ENCODE data around the gene ECE1.

The ECE1 gene

DNA sequence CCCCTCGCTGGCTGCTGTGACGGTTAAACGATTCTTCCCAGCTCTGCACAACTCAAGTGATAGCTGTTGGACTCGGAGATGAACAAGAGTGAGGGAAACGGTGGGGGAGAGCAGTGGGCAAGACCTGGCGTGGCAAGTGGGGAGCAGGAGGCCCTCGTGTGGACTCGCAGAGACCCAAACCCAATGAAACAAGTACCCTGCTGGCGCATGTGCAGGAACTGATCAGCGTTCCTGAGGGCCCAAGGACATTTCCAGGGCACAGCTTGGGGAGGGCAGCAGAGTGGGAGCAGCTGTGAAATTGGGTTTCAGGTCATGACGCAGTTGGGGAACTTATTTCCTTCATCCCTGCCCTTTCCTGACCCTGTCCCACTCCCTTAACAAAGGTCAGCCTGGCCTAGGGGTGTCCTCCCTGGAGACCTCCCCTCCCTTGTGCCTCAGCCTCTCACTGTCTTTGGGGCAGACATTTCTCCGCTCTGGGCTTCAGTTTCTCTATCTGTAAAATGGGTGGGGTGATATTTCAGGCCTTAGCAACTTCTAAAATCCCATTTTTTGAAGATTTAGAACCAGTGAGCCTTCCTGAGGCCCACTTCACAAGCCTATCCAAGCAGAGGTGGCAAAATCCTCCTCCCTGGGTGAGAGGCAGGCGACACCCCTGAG lies 27.9 kb upstream of the ECE1 start:
- Mint-ChIP-seq H3K4me3 (no peak overlapping the region), H3K9me3 (no peaks in the 10 kb centered on the region), H3K27me3 (no peaks in the 10 kb centered on the region), H3K36me3 (ENCODE audit: low read depth) (peaks cover 38% of the 10 kb centered on the region), H3K27ac (no peak overlapping the region), H3K4me1 (ENCODE audit: low read depth) (peaks cover 58% of the 10 kb centered on the region)

DNA sequence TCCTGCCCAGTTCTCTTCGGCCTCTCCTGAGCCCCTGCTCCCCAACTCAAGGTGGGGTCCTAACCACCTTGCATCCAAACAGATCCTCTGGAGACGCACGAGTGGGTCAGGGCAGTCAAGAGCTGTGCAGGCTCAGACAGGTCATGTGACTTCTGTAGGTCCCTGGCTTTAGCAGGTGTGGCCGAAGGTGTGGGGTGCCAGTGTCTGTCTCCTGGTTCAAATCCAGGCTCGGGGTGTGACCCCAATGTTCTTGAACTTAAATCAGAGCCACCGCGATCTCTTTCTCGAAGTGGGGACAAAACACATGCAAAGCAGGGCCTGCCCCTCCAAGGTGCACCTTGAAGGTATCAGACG lies 27.4 kb upstream of the ECE1 start:
- H3K4me1 Mint-ChIP-seq (ENCODE audit: low read depth): peaks cover 52% of the 10 kb centered on the region
- no peak overlapping the region for H3K27ac Mint-ChIP-seq
- no peaks in the 10 kb centered on the region for H3K9me3 Mint-ChIP-seq
- H3K36me3 Mint-ChIP-seq (ENCODE audit: low read depth): peaks cover 37% of the 10 kb centered on the region
- H3K27me3 Mint-ChIP-seq: no peaks in the 10 kb centered on the region
- H3K4me3 Mint-ChIP-seq: no peak overlapping the region

DNA sequence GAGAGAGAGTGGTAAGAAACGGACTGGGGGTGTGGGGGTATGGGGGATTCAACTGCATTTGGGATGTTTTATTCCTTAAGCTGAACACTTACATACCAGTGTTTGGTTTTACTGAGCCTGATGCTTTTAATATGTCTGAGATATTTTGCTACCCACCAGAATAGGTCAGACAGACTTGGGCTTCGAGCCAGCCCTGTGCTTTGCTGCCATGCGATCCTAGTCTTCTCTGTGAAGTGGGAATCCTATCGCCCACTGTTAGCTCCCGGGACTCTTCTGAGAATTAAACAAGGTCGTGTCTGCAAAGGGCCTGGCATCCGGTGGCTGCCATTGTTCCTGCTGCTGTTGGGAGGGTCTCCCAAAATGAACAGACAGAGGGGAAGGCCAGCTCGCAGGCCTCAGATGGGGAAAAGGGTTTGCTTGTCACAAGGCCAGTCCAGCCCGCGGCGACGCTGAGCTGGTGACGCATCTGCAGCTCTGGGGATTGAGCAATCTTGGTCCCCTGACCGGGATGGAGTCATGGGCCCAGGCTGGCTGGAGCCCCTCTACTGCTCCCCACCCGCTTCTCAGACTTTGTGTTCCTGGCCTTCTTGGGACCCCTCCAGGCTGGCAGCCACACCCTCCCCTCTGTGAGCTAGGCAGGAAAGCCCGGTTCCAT lies 26.9 kb upstream of the ECE1 start:
- no peaks in the 10 kb centered on the region for H3K27me3 Mint-ChIP-seq
- H3K4me3 Mint-ChIP-seq: no peak overlapping the region
- peaks cover 37% of the 10 kb centered on the region for H3K36me3 Mint-ChIP-seq (ENCODE audit: low read depth)
- H3K4me1 Mint-ChIP-seq (ENCODE audit: low read depth): peaks cover 48% of the 10 kb centered on the region
- no peaks in the 10 kb centered on the region for H3K9me3 Mint-ChIP-seq
- no peak overlapping the region for H3K27ac Mint-ChIP-seq

DNA sequence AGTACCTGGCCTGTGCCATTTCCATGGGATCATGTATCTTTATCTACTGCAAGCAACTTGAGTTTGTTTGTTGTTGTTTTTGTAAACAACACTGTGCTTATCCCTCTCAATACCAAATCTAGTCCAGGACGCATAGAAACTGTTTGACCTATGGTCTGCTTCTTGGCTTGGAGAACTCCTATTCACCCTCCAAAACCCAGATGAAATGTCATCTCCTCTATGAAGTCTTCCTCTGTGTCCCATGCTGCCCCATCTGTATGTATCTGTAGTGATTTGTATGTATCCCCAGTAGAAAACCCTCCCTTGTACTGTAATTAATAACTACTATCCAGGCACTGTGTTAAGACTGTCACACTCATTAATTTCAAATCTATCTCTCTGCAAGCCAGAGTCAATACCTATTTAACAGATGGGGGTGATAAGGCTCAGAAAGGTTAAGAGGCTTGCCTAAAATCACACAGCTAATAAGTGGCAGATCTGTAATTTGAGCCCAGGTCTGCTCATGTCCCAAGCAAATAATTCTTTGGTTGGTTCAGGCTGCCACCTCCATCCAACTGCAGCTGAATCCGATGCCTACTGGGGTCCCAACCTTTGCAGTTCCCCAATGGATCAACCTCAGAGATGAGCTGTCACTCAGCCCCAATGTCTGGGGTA lies 24.6 kb upstream of the ECE1 start:
- H3K27me3 Mint-ChIP-seq: no peaks in the 10 kb centered on the region
- peaks cover 43% of the 10 kb centered on the region for H3K4me1 Mint-ChIP-seq (ENCODE audit: low read depth)
- H3K4me3 Mint-ChIP-seq: no peak overlapping the region
- H3K36me3 Mint-ChIP-seq (ENCODE audit: low read depth): peaks cover 37% of the 10 kb centered on the region
- H3K9me3 Mint-ChIP-seq: no peaks in the 10 kb centered on the region
- H3K27ac Mint-ChIP-seq: no peak overlapping the region

DNA sequence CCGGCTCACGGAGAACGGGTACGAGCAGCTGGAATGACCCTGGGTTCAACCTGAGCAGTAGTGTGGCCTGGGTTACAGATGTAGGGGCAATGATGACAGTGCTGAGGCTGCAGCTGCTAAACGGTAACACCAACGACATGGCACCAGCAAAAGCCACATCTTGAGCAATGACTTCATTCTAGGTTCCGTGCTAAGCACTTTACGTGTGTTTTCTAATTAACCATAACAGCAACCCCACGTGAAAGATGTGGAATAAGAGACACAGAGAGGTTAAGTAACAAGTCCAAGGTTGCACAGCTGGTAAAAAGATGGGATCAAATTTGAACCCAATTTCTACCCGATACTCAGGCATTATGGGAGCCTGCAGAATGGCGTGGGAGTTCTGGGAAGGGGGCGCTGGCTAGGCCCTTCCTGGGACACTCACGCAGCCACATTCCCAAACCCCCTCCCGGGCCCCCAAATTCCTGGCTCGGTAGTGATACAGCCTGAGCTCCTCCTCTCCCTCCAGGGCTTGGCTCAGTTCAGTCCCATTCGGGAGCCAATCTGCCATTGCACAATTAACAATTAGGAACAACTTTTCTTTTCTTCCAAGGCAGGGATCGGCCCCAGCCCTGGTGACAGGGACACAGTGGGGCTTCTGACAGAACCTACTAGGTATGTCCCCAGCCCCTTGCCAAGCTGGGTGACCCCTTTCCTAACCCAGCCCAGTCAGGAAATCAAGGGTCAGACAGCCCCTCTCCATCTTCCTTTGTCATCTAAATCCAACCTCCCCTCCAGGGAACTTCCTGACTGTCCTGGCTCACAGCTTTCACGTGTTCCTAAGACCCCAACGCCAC lies 23.8 kb upstream of the ECE1 start:
- H3K36me3 Mint-ChIP-seq (ENCODE audit: low read depth): peaks cover 35% of the 10 kb centered on the region
- no peaks in the 10 kb centered on the region for H3K9me3 Mint-ChIP-seq
- H3K4me1 Mint-ChIP-seq (ENCODE audit: low read depth): peaks cover 45% of the 10 kb centered on the region
- no peak overlapping the region for H3K4me3 Mint-ChIP-seq
- H3K27ac Mint-ChIP-seq: no peak overlapping the region
- no peaks in the 10 kb centered on the region for H3K27me3 Mint-ChIP-seq

DNA sequence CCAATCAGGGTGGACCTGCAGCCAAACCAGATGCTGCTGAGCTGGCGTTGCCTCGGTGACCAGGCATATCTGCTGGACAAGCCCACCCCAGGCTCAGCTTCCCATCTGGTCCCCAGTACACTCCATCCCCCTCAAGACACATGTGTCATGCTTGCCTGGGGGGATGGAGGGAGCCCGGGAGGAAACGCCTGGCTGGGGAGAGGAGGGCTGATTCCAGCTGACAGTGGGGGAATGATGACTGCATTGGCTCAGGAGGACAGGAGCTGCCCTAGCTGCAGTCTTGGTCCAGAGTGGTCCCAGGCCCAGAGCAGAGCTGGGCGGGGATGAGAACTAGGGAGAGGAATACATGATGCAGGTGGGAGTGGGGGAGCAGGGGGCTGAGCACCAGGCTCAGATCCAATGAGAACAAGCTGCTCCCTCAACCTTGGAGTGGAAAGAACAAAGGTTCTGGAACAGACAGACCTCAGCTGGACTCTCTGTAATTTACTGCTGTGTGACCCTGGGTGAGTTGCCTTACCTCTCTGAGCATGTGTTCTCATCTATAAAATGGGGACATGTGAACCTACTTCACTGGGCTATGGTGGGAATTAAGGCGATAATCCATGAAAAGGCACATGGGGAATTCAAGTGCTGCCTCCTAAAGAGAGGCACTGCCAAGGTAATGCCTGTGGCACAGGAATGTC lies 23.1 kb upstream of the ECE1 start:
- Mint-ChIP-seq H3K36me3 (ENCODE audit: low read depth) (peaks cover 36% of the 10 kb centered on the region), H3K27ac (no peak overlapping the region), H3K9me3 (no peaks in the 10 kb centered on the region), H3K27me3 (no peaks in the 10 kb centered on the region), H3K4me1 (ENCODE audit: low read depth) (peaks cover 52% of the 10 kb centered on the region), H3K4me3 (no peak overlapping the region)

DNA sequence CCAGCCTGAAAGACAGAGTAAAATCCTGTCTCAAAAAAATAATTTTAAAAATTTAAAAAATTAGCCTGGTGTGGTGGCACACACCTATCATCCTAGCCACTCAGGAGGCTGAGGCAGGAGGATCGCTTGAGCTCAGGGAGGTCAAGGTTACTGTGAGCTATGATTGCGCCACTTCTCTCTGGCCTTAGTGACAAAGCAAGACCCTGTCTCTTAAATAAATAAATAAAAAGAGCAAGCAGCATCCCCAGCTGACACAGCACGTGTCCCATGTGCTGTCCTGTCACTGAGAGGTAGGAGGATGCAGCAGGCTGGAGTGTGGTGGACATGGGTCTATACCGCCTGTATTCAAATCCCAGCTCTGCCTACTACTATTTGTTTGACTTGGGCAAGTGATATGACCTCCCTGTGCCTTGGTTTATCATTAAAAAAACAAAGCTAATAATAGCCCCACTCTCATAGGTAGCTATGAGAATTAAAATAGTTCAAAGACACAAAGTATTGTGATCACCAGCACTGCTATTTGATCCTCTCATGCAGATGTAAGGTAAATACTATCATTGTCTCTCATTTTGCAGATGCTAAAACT lies 22.2 kb upstream of the ECE1 start:
- Mint-ChIP-seq H3K27ac (no peak overlapping the region), H3K4me1 (ENCODE audit: low read depth) (peaks cover 58% of the 10 kb centered on the region), H3K9me3 (no peaks in the 10 kb centered on the region)

DNA sequence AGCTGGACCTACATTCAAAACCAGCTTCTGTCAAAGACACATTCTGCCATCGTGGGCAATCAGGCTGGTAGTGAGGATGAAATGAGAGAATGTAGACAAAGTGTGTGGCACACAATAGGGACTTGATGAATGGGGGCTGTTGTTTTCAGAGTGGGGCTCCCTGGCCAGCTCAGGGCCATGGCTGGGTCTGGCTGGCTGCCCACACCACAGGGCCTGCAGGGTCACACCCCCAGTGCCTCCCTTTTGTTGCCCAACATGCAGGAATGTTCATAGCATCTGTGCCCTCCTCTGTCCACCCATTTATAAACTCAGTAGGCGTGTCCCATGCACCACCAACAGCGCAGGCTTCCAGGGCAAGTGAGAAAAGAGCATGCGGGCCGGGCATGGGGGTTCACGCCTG lies 20.8 kb upstream of the ECE1 start:
- peaks cover 62% of the 10 kb centered on the region for H3K4me1 Mint-ChIP-seq (ENCODE audit: low read depth)
- no peaks in the 10 kb centered on the region for H3K9me3 Mint-ChIP-seq
- no peak overlapping the region for H3K27ac Mint-ChIP-seq
- no peak overlapping the region for H3K4me3 Mint-ChIP-seq
- H3K36me3 Mint-ChIP-seq (ENCODE audit: low read depth): peaks cover 31% of the 10 kb centered on the region
- no peaks in the 10 kb centered on the region for H3K27me3 Mint-ChIP-seq

More for the DNA sequence above, 22.2 kb upstream of the ECE1 start:
- H3K36me3 Mint-ChIP-seq (ENCODE audit: low read depth): peaks cover 36% of the 10 kb centered on the region
- H3K4me3 Mint-ChIP-seq: no peak overlapping the region
- H3K27me3 Mint-ChIP-seq: no peaks in the 10 kb centered on the region

DNA sequence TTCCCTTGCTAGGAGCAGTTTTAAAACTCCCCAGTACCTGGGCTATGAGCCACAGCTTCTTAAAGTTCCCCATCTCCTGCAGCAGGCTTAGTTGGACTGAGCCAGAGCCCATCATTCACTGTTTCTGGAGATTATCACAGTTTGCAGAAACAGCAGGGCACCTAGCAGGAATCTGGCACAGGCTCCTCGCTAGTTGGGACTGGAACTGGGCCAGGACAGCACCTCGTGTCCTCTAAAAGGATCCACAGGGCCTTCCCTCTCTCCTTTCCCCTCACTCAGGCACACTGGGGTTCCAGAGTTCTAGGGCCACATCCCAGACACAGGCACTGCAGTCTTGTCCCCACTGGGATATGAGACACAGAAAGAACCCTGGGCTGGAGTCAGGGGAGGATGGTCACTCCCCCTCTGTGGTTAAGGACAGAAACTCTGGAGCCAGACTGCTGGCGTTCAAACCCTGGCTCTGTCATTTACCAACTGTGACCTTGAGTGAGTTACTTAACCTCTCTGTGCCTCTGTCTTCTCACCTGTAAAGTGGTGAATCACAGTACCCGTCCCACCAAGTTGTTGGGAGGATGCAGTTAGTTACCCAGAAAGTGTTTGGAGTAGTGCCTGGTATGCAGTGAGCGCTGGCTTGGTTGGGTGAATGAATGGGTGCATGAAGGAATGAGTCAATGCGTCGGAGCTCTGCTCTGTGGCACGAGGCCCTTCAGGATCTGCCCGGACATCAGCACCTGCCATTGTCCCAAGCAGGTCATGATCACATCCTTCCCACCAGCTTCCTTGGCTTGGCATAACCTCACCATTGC lies 18.8 kb upstream of the ECE1 start:
- H3K36me3 Mint-ChIP-seq (ENCODE audit: low read depth): peaks cover 23% of the 10 kb centered on the region
- peak overlapping the region; percentile 79 for H3K27ac Mint-ChIP-seq
- H3K4me3 Mint-ChIP-seq: no peak overlapping the region
- no peaks in the 10 kb centered on the region for H3K27me3 Mint-ChIP-seq
- peaks cover 67% of the 10 kb centered on the region for H3K4me1 Mint-ChIP-seq (ENCODE audit: low read depth)
- H3K9me3 Mint-ChIP-seq: no peaks in the 10 kb centered on the region

DNA sequence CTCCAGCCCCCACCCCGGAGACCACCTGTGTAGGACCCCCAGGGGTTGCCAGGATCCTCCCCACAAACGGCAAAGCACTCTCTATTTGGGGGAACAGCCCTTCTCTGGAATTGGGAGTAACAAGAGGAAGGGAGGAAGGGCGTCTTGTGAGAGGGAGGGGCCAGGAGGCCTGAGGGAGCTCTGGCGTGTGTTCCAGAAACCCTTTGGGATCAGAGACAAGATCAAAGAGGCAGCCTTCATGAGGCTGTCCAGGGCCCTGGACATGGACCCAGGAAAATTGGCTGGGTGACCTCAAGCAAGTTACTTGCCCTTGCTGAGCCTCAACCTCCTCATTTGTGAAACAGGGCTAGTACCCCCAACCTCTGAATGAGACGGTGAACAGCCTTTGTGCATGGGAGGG lies 18.1 kb upstream of the ECE1 start:
- no peaks in the 10 kb centered on the region for H3K27me3 Mint-ChIP-seq
- H3K9me3 Mint-ChIP-seq: no peaks in the 10 kb centered on the region
- peaks cover 23% of the 10 kb centered on the region for H3K36me3 Mint-ChIP-seq (ENCODE audit: low read depth)
- H3K27ac Mint-ChIP-seq: peak overlapping the region; percentile 77
- peaks cover 65% of the 10 kb centered on the region for H3K4me1 Mint-ChIP-seq (ENCODE audit: low read depth)
- H3K4me3 Mint-ChIP-seq: peak overlapping the region; percentile 32

DNA sequence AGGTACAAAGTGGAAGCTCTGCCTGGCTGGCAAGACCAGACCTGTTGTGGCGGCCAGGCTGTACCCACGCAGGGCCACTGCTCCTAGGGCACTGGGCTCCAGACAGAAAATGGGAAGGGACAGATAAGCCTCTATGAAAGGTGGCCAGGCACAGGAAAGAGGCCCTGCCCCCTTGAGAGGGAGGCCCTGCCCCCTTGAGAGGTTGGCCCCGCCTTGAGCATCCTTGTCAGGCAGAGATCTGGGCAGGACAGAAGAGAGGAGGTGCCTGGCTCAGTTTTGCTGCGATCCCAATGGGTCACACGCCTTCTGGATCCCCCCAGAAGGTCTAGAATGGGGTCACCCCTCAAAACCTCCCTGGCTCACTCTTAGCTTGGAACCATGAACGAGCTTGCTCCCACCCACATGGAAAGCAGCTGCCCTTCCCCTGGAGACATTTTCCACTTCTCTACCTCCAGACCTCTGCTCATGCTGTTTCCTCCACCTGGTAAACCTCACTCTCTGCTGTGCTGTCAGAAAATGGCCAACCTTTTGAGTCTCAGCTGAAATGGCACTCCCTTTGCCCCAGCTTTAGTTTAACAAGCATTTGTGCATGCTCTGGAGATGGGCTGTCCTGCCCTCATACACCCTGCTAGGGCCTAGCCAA lies 17.5 kb upstream of the ECE1 start:
- Mint-ChIP-seq H3K4me3 (peak overlapping the region; percentile 32), H3K27ac (peak overlapping the region; percentile 77), H3K36me3 (ENCODE audit: low read depth) (peaks cover 23% of the 10 kb centered on the region), H3K4me1 (ENCODE audit: low read depth) (peaks cover 71% of the 10 kb centered on the region), H3K27me3 (no peaks in the 10 kb centered on the region), H3K9me3 (no peaks in the 10 kb centered on the region)

DNA sequence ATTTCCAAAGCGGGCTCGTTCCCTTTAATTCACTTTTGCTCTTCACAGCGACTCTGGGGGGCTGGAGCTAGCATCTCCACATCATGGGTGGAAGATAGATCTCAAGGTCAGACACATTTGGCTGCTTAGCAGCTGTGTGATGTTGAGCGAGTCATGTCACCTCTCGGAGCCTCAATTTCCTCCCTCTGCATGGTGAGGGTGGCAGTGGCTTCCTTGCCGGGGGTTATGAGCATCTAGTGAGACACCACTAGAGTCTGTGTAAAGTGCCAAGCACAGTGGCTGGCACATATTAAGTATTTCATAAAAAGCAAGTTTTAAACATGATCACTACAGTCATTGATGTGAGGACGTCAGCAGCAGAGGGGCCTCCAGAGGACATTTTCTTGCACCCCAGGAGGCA lies 16.9 kb upstream of the ECE1 start:
- no peaks in the 10 kb centered on the region for H3K27me3 Mint-ChIP-seq
- H3K27ac Mint-ChIP-seq: peak overlapping the region; percentile 77
- H3K36me3 Mint-ChIP-seq (ENCODE audit: low read depth): peaks cover 23% of the 10 kb centered on the region
- no peak overlapping the region for H3K4me3 Mint-ChIP-seq
- no peaks in the 10 kb centered on the region for H3K9me3 Mint-ChIP-seq
- H3K4me1 Mint-ChIP-seq (ENCODE audit: low read depth): peaks cover 76% of the 10 kb centered on the region

DNA sequence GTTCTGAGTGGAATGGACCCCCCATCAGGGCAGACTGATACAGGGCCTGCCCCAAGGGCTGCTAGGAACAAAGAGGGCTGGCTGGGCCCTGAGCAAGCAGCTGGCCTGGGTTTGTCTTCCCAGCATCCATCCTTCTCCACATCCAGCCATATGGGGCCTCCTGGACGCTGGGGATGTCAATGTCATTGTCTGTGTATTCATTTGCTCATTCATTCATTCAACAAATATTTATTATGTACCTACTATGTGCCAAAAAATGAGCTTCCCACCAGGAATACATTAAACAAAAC lies 15.6 kb upstream of the ECE1 start:
- H3K4me3 Mint-ChIP-seq: no peak overlapping the region
- peaks cover 19% of the 10 kb centered on the region for H3K36me3 Mint-ChIP-seq (ENCODE audit: low read depth)
- peak overlapping the region; percentile 8 for H3K27ac Mint-ChIP-seq
- H3K9me3 Mint-ChIP-seq: no peaks in the 10 kb centered on the region
- no peaks in the 10 kb centered on the region for H3K27me3 Mint-ChIP-seq
- H3K4me1 Mint-ChIP-seq (ENCODE audit: low read depth): peaks cover 79% of the 10 kb centered on the region

All from stimulated activated naive CD8-positive, alpha-beta T cell treated with anti-CD3 and anti-CD28 coated beads, Interleukin-15, Interleukin-2, amounts not matched to agents 100 ng/mL and 50 ng/mL, for 24 hours (primary cell).